NCI-H2196 (cell line): ENCODE data around the gene MT1F.
"Not testable (repeated sequence)": the region's sequence is repeated elsewhere in the genome, so short reads cannot be mapped to it uniquely, and the experiment has no call there.

Experiments
- DNase-seq: peaks from one replicate; lab custom pipeline; 2025; ENCODE audit not compliant: unreplicated experiment; lab: John Stamatoyannopoulos, UW

Gene MT1F

GRCh38 chr16:56657555-56658326 is at the start of gene MT1F:
MT1F (plus strand) TSS chr16:56657959; CDS start chr16:56658059, 100 bp downstream.
- DNase-seq, result no peak

- peak; percentile 83 for DNase-seq
These were observed 49.5 kb upstream of the MT1F start, which contains the start of gene MT2A for GRCh38 chr16:56608043-56608875. MT2A (plus strand) TSS chr16:56608584; CDS start chr16:56608656, 72 bp downstream.

- DNase-seq, result no peak
These were observed 48.8 kb upstream of the MT1F start for GRCh38 chr16:56608876-56609462.

GRCh38 chr16:56609463-56609921 is 48.3 kb upstream of the MT1F start:
- DNase-seq, result peak; percentile 18

GRCh38 chr16:56610017-56610608 is 47.6 kb upstream of the MT1F start:
- DNase-seq, result peak; percentile 10

GRCh38 chr16:56610609-56611111 is 47.1 kb upstream of the MT1F start:
- DNase-seq, result no peak

- peak; percentile 5 for DNase-seq
These were observed 46.4 kb upstream of the MT1F start for GRCh38 chr16:56611281-56611833.

GRCh38 chr16:56613706-56614105 is 44.1 kb upstream of the MT1F start:
- DNase-seq, result no peak

GRCh38 chr16:56614549-56614991 is 43.2 kb upstream of the MT1F start:
- no peak for DNase-seq

GRCh38 chr16:56615353-56615752 is 42.4 kb upstream of the MT1F start:
- no peak for DNase-seq

GRCh38 chr16:56616608-56617211 is 41.0 kb upstream of the MT1F start:
- DNase-seq, result no peak

- no peak for DNase-seq
These were observed 40.3 kb upstream of the MT1F start for GRCh38 chr16:56617212-56618085.

GRCh38 chr16:56618138-56618537 is 39.6 kb upstream of the MT1F start:
- no peak for DNase-seq

GRCh38 chr16:56620339-56620897 is 37.3 kb upstream of the MT1F start:
- DNase-seq, result no peak

GRCh38 chr16:56621665-56622445 is 35.9 kb upstream of the MT1F start:
- not testable (repeated sequence) for DNase-seq

- DNase-seq, result not testable (repeated sequence)
These were observed 34.6 kb upstream of the MT1F start for GRCh38 chr16:56623184-56623583.

- DNase-seq, result no peak
These were observed 34.1 kb upstream of the MT1F start for GRCh38 chr16:56623637-56624036.
